Amniotic epithelial cell (primary cell): ENCODE measurements around the gene ZC3H12A.

ENCODE experiments used
- DNase-seq: peaks from one replicate; pipeline ENCODE4 v3.0.0-alpha.2; 2010; ENCODE audit warnings: low read depth

Gene ZC3H12A

DNA sequence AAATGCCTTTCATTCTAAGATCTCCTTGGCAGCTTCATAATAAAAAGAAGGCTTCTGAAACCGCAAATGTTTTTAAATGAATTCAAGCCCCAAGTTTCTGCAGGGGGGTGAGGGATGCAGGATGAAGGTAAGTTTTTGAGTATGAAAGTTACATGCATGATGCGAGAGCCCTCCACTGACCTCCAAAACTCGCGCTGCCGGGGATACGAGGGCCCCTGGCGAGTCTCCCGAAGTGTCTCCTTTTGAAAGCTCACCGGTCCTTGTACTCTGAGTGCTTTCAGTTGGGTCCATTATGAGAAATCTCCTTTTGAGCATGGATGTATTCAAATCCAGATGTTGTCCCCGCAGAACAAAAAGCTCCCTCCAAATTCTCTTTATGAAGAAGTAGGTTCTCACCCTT lies 18.9 kb upstream of the ZC3H12A start:
- no peak for DNase-seq

DNA sequence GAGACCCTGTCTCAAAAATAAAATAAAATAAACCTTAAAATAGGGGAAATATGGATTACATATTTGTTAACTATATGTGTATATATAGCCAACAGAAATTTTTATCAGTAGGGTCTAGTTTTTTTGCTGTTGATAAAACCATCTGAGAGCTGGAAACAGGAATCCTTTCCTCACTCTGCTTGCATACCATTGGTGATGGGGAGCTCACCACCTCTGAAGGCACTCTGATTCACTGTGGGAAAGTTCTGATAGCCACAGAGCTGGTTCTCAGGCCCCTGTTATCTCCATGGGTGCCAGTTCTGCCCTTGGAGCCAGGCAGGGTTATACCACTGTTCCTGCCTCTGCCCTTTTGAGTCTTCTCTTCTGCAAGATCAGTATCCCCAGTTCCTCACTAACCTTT lies 17.8 kb upstream of the ZC3H12A start:
- no peak for DNase-seq

DNA sequence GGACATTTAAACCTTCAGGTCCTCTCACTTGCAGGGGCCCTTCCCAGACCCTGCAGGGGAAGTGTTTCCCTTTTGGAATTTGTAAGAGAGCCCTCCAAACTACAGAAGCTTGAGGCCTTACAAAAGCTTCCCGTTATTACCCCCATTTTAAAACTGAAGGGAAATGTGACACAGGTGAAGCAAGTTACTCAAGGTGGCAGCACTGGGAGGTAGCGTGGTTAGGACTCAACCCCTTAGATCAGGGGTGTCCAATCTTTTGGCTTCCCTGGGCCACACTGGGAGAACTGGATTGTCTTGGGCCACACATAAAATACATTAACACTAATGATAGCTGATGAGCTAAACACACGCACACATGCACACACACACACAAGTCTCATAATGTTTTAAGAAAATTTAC lies 15.8 kb upstream of the ZC3H12A start:
- DNase-seq, result no peak

DNA sequence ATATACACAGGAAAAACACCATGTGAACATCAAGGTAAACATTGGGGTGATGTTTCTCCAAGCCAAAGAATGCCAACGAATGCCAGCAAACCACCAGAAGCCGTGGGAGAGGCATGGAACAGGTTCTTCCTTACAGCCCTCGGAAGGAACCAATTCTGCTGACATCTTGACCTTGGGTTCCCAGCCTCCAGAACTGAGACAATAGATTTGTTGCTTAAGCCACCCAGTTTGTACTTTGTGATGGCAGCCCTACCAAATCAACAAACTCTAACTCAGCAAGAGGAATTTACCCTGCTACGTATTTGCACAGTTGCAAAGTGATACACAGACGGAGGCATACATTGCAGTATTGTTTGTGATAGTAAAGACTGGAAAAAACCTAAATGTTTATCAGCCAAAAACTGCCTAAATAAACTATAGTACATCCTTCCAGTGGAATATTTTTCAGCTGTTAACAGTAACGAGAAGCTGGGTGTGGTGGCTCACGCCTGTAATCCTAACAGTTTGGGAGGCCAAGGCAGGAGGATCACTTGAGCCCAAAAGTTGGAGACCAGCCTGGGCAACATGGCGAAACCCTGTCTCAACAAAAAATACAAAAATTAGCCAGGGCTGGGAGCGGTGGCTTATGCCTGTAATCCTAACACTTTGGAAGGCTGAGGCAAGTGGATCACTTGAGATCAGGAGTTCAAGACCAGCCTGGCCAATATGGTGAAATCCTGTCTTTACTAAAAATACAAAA lies 12.5 kb upstream of the ZC3H12A start:
- no peak for DNase-seq

DNA sequence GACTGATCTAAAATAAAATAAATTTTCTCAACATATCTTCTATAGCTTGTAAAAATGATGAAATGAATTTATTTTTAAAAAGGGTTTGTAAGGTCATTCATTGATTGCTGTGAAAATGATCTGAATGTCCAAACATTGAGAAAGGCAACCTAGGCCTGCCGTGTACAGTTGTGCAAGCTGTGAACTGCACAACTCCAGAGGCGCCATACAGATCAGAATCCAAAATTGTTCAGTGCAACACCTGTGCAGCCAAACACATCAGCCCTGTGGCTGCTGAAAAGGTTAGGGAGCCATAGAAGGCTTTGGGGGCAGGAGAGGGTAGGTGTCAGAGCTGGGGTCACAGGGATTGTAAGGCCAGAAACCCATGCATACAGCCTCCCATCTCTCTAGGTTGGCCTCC lies 9.9 kb upstream of the ZC3H12A start:
- no peak for DNase-seq

DNA sequence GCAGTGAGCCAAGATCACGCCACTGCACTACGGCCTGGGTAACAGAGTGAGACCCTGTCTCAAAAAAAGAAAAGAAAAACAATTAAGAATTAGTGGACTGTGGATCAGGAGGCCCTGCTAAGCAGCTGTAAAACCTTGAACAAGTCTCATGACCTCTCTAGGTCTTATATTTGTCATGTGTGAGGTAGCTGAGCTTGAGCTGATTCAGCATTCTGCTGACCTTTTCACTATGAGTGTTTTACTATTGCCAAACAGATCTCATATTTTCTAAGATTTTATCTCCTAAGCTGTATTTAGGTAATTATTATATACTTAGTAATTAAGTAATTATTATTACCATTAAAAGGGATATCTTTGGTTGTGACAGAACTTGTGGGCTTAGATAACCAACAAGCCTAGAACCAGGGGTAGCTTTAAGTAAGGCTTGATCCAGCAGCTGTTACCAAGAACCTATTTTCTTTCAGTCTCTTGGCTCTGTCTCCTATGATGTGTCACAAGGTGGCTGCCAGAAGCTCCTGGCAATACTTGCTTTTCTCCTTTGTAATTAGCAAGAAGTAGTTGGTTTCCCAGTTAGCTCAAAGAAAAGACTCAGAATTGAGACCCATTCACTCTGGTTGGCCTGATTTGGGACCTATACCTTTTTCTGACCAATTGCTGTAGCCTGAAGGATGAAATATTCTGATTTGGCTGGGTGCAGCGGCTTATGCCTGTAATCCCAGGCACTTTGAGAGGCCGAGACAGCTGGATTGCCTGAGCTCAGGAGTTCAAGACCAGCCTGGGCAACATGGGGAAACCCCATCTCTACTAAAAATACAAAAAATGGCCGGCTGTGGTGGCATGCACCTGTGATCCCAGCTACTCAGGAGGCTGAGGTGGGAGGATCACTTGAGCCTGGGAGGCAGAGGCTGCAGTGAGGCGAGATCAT lies 8.5 kb upstream of the ZC3H12A start:
- peak; percentile 67 for DNase-seq

DNA sequence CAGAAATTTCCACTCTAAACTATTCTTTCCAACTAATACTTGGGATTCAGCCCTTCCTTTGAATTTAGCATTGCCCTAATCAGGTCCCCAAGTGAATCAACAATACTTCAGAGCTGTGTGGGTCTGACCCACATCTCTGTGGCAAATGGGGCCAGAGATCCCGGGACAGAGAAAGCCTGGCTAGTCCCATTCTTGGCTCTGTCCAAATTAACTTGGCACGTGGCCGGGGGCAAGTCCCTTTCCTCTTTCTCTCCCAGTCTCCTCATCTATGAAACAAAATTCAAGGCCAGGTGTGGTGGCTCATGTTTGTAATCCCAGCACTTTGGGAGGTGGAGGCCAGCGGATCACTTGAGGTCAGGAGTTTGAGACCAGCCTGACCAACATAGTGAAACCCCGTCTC lies 6.3 kb upstream of the ZC3H12A start:
- DNase-seq, result no peak

DNA sequence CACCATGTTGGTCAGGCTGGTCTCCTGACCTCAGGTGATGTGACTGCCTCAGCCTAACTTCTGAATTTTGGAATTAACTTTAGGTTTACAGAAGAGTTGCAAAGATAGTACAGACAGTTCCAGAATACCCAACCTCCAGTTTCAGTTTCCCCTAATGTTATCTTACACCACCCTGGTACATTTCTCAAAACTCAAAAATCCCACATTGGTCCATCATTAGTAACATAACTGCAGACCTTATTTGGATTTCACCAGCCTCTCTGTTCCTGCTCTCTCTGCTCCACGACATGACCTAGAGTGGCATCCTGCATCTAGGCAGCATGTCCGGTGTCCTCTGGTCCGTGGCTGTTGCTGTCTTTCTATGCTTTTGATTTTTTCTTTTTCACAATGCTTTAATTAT lies 5.0 kb upstream of the ZC3H12A start:
- DNase-seq, result no peak

DNA sequence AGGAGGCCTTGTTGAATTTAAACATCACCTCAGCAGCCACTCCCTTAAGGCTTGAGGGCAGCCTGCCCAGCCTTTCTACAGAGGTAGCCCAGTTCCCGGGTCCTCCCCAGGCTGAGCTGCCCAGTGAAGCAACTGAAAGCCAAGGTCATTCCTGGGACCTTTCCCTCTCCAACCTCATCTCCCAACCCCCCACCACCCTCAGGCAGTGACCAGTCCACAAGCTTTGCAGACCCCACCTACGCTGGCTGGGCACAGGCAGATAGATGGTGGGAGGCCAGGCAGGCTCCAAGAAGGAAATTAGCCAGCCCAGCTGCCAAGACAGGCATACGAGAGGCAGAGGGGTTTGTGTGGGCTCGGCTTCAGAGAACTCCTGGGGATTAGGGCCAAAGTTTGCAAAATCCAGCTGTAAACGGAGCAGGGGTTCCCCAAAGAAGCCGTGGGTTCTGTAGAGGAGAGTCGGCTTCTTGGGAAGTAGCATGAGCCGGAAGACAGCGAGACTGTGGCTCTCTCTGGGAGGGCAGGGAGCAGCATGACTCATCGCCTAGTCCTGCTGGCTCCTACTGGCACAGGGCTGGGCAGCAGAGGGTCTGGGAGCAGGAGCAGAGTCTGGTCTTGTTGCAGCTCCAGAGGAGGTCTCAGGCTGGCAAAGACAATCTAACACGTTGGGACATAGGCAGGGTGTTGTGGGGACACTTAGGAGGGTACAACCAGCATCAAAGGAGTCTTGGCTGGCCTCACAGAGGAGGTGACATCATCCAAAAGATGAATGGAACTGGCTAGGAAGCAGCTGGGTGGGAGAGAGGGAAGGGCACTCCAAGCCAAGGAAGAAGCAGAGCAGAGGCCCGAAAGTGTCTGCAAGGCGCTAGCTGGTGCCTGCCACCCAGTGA lies 2.8 kb upstream of the ZC3H12A start:
- peak; percentile 94 for DNase-seq

DNA sequence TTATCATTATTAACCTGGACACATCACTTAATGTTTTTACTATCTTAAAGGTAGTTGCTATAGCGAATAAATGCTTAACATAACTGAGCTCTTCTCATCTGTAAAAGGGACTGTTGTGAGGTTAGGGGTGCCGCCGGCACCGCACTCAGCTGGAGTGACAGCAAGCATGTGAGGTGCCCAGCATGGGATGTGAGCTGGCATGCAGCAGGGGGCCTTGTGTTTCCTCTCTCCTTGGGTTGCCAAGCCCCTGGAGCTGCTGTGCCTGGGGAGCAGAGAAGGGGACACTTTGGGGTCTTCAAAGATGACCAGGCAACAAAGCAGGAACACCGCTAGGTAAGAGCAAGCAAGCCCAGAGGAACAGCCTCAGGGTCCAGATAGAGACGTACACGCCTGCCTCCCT lies 2.1 kb upstream of the ZC3H12A start:
- no peak for DNase-seq

DNA sequence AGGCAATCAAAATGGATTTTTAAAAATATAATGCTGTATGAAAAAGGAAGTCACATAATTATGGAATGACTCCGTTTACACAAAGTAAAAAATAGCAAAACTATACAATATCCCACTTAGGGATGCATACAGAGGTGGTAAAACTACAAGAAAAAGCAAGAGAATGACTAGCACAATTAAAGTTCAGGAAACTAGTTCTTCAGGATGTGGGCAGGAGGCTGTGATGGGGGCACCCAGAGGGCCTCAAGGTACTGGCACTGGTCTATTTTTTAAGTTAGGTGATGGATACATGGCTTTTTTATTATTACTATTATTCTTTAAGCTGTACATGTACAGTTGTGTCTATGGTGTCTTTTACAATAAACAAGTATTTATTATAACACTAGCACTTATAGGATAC lies 1.4 kb upstream of the ZC3H12A start:
- no peak for DNase-seq

DNA sequence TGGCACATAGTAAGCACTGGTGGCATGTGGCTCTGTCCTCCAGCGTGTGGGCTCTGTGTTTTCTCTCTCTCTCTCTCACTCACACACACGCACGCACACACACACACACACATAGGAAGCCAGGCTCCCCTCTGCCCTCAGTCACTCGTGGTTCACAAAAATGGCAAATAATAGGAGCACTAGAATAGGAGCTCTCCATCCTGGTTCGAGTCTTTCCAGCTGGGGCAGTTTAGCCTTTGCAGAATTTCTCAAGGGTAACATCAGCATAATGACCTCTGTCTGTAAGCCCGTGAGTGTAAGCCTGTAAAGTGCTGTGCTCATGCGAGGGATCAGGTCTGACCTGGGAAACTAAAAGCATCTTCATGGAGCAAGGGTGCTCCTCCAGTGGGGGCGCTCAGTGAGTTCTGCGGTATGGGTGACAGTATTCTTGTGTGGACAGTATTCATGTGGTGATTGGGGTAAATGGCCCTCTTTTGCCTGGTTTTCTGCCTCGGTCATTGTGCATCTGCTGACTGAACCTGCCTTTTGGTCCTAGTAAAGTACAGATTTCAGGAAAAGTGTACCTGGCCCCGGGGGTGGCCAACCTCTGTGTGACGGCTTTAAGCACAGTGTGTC lies 842 bp upstream of the ZC3H12A start:
- peak; percentile 37 for DNase-seq

DNA sequence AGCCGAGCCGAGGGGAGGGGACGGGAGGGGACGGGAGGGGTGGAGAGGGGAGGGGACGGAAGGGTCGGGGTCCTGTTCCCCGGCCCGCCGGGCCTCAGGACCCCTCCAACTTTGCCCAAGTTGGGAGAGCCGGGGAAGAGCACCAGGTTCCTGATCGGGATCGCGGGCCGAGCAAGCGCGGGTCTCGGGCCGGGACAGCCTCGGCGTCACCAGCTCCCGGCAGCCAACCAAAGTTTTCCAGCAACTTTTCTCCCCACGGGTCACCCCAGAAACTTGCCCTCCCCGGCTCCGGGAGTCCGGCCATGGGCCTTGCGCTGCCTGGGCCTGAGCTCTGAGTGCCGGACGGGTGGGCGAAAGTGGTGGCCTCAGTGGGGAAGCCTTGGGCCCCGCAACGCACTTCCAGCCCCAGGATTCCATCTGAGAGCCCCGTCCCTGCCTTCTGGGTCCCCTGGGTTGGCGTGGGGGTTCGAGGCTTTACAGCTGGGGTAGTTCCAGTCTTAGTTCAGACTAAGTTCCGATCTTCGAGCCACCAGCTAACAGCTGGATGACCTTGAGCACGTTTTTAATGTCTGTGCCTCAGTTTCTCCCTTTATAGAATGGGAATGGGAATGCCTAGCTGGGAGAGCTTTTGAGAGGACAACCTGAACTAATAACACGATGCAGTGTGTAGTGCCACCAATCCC lies 458 bp downstream of the ZC3H12A start:
- no peak for DNase-seq

DNA sequence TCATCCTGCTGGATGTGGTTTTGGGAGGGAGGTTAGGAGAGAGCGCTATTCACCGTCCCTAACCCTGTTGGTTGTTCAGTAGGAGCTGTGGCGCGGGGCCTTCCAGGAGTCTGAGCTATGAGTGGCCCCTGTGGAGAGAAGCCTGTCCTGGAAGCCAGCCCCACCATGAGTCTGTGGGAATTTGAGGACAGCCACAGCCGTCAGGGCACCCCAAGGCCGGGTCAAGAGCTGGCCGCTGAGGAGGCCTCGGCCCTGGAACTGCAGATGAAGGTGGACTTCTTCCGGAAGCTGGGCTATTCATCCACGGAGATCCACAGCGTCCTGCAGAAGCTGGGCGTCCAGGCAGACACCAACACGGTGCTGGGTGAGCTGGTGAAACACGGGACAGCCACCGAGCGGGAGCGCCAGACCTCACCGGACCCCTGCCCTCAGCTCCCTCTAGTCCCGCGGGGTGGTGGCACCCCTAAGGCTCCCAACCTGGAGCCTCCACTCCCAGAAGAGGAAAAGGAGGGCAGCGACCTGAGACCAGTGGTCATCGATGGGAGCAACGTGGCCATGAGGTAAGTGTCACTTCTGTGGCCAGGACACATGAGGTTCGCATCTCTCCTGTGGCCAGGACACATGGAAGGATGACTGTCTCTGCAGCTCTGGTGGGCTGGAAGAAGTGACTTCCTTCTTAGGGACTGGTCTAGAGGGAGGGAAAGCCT lies 1.2 kb downstream of the ZC3H12A start:
- DNase-seq, result no peak

DNA sequence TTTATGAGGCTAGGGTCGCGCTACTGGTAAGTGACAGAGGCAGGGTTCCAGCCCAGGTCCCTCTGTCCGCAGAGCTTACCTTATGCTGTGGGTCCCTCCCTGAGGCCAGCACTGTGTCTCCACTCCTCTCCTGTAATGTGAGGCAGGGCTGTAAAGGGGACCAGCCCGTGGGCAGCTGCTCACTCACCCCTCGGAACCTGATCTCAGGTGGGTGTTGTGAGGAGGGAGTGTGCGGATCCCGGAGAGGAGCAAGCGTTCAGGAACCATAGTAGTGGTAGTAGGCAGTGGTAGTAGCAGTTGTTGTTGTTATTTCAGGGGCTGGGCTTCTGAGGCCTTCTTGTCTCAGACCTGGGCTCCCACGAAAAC lies 1.7 kb downstream of the ZC3H12A start:
- no peak for DNase-seq

DNA sequence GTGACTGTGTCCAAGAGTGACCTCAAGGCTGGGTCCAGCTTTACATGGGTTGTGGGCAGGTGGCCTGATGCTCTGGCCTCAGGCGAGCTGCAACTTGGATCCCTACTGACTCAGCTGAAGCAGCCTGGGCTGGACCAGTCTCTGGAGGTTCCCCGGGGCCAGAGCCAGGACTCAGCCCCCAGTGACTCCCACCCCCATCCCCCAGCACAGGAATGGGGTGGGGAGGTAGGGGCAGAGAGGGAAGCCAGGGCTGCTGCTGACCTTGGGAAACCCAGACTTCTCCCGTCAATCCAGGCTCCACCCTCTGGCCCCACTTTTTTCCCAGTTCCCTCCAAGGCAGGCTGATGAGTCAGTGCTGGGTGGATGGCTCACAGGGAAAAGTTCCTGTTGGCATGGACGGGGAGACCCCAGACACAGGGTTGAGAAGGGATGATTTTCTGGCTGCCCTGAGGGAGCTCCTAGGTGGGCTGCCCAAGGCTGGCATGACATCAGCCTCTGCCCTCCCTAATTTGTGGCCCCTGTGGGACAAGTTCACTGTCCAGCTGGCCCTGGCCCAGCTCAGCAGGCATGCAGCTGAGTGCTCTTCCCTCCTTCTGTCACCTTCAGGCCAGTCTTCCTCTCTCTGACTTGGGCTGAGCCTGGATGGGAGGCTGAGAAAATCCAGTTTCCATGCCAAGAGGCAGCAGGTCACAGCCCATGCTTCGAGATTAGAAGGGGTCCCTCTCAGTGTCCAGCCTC lies 2.2 kb downstream of the ZC3H12A start:
- peak; percentile 97 for DNase-seq

DNA sequence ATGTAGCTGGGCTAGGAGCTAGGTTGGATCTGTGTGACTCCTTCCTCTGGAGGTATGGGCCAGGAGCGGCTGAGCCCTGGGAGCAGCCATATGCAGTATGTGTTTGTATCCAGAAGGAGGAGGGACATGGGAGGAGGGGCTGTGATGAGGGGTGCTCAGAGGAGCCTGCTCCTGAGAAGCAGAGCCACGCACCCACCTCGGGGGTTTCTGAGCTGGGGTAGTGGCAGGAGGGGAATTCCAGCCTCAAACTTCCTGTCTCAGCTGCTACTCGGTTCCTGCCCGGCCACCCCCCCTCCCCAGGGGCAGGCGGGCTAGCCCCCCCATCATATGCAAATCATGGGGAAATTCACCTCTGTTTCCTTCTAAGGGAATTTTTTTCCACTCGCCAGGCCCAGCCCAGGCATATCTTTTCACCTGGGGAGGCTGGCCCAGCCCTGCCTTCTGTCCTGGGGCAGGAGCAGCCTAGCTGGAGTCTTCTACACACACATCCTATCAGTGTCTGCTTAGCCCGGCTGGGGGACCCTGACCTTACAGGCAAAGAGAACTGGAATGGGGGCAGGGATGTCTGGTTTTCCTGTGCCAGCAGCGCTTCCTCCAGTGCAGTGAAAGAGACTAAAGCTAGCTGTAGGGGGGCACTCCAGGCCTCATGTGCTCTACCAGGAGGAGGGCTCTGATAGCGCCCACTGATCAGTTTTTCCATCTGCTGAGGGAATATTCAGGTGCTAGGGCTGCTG lies 3.0 kb downstream of the ZC3H12A start:
- peak; percentile 51 for DNase-seq

DNA sequence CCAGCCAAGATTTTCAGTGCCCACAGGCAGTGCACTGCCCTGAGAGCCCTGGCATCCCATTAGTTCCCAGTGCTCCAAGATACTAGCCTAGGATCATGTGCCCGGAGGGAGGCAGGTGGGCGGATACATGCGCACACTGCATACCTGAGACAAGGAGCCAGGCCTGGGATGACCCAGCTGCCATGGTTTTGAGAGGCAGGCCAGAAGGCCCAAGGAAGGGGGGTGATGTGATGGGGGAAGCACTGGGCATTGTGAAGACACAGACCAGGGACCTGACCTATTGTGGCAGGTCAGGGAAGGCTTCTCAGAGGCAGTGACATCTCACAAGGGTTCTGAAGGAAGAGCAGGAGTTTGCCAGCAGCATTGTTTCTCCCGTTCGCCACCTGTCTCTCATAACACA lies 3.6 kb downstream of the ZC3H12A start:
- DNase-seq, result no peak

DNA sequence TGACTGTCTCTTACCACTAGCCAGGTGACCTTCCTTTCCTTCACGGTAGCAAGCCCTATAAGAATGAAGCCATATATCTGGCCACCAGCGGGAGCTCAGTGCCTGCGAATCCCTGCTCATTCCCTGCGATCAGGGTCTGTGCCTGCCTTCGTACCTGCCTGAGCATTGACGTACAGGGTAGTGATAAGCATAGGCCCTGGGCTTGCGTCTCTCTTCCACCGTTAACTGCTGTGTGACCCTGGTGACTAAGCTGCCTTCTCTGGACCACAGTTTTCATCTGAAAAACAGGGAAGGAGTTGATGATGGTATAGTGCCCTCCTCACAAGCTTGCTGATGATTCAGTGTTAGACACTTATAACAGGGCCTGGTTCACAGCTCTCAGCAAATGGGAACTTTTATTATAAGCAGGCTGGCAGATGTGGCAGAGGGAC lies 4.1 kb downstream of the ZC3H12A start:
- DNase-seq, result peak; percentile 83
